ENCODE measurements around the gene PLEKHA1. TPM values are rescaled to one million over a fixed set of nuclear protein-coding genes. Genes with fewer than 3 reads are reported as not detected.

PLEKHA1 gene
- total RNA-seq, 1 donor from 2014 or later, result 23.5 TPM

- Histone ChIP-seq H3K9ac (ENCODE audit: low read depth in 1 of 3, low read length in 3 of 3) (no peak overlapping the region), H3K27me3 (ENCODE audit: control insufficient read depth in 3 of 3, insufficient read depth in 3 of 3, low read length in 3 of 3) (peaks cover 0 to 2% (median 0%) of the 10 kb centered on the region in 3 donors), H3K4me1 (ENCODE audit: control insufficient read depth in 3 of 3, insufficient read depth in 3 of 3, low read length in 3 of 3) (peaks cover 20 to 22% (median 22%) of the 10 kb centered on the region in 3 donors), H3K27ac (ENCODE audit: low read depth, low read length) (no peak overlapping the region), H3K9me3 (ENCODE audit: control insufficient read depth in 3 of 3, low read length in 3 of 3) (no peaks in the 10 kb centered on the region), H3K4me3 (ENCODE audit: low read length in 3 of 3) (no peak overlapping the region), H3K36me3 (ENCODE audit: control insufficient read depth in 3 of 3, insufficient read depth in 3 of 3, low read length in 3 of 3) (no peaks in the 10 kb centered on the region)
Measured at GRCh38 chr10:122478971-122479370, 104.5 kb downstream of the PLEKHA1 start.

DNA sequence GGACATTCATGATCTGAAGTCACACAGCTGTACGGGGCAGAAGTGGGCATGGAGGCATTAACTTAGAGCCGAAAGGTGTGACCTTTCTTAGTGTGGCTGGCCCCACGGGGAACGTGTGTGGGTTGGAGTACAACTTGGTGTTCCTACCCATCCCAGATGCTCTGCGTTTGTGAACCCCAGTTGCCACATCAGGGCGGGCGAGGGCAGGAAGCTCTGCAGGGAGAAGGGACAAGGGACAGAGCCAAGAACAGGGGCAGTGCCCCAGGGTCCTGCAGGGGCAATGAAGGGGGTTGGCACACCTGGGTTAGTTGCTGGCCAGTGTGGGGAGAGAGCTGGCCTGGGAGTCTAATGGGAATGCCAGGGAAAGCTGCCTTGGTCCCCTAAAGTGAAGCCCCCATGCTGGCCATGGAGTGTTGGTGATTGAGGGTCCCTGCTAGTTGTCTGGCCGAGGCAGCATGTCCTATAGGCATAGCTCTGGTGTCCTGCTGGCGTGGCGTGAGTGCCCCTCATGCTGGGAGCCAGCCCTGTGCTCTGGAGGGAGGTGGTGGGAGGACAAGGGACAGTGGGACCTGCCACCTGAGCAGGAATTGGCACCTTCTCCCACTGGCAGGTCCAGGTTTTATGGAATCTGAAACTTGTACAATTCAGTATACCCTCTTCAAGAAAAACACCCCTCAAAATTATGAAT lies 105.8 kb downstream of the PLEKHA1 start:
- H3K36me3 ChIP-seq (ENCODE audit: control insufficient read depth in 3 of 3, insufficient read depth in 3 of 3, low read length in 3 of 3), result no peaks in the 10 kb centered on the region
- H3K4me3 ChIP-seq (ENCODE audit: low read length in 3 of 3), result no peak overlapping the region
- H3K4me1 ChIP-seq (ENCODE audit: control insufficient read depth in 3 of 3, insufficient read depth in 3 of 3, low read length in 3 of 3), result peaks cover 11 to 17% (median 13%) of the 10 kb centered on the region in 3 donors
- no peak overlapping the region for H3K27ac ChIP-seq (ENCODE audit: low read depth, low read length)
- H3K9me3 ChIP-seq (ENCODE audit: control insufficient read depth in 3 of 3, low read length in 3 of 3), result no peaks in the 10 kb centered on the region
- H3K9ac ChIP-seq (ENCODE audit: low read depth in 1 of 3, low read length in 3 of 3), result no peak overlapping the region
- H3K27me3 ChIP-seq (ENCODE audit: control insufficient read depth in 3 of 3, insufficient read depth in 3 of 3, low read length in 3 of 3), result peaks cover 0 to 2% (median 0%) of the 10 kb centered on the region in 3 donors

- no peaks in the 10 kb centered on the region for H3K36me3 ChIP-seq (ENCODE audit: control insufficient read depth in 3 of 3, insufficient read depth in 3 of 3, low read length in 3 of 3)
- peaks cover 9 to 16% (median 14%) of the 10 kb centered on the region in 3 donors for H3K4me1 ChIP-seq (ENCODE audit: control insufficient read depth in 3 of 3, insufficient read depth in 3 of 3, low read length in 3 of 3)
- no peak overlapping the region for H3K4me3 ChIP-seq (ENCODE audit: low read length in 3 of 3)
- H3K9me3 ChIP-seq (ENCODE audit: control insufficient read depth in 3 of 3, low read length in 3 of 3), result no peaks in the 10 kb centered on the region
- no peak overlapping the region for H3K9ac ChIP-seq (ENCODE audit: low read depth in 1 of 3, low read length in 3 of 3)
- no peak overlapping the region for H3K27ac ChIP-seq (ENCODE audit: low read depth, low read length)
- H3K27me3 ChIP-seq (ENCODE audit: control insufficient read depth in 3 of 3, insufficient read depth in 3 of 3, low read length in 3 of 3), result peaks cover 0 to 2% (median 0%) of the 10 kb centered on the region in 3 donors
Measured at GRCh38 chr10:122481296-122482056, 107.0 kb downstream of the PLEKHA1 start.

Small RNA genes lying within 50 kb of the gene (small RNA-seq; reads per million reads assigned to genes)
- gene MIR3941 (not detected), gene RNU6-728P (not detected)

Other genes with a start within 250 kb of the PLEKHA1 start
- gene BTBD16, start 103.4 kb upstream of the PLEKHA1 start, total RNA-seq, result not detected
- gene ARMS2, start 79.9 kb downstream of the PLEKHA1 start, total RNA-seq, result not detected
- gene HTRA1, start 86.8 kb downstream of the PLEKHA1 start, total RNA-seq, result 69.9 TPM
- not detected for gene DMBT1, start 186.0 kb downstream of the PLEKHA1 start, total RNA-seq